Measurements from ENCODE around the gene PPP1CA.

PPP1CA gene

GRCh38 chr11:67390947-67391303 lies 10.7 kb downstream of the PPP1CA start:
- Histone ChIP-seq H3K4me1 (ENCODE audit: control insufficient read depth, insufficient read depth, low read depth, low read length) (peaks cover 15% of the 10 kb centered on the region), H3K79me1 (replicated peaks; ENCODE audit: low read length, poor library complexity, severe bottlenecking) (peaks cover 20% of the 10 kb centered on the region)

GRCh38 chr11:67389477-67389876 lies 12.2 kb downstream of the PPP1CA start:
- Histone ChIP-seq H2BK15ac (ENCODE audit: low read depth, poor library complexity, severe bottlenecking) (no peak overlapping the region), H3K4me3 (ENCODE audit: insufficient read depth in 1 of 2, low read depth in 1 of 2, low read length in 2 of 2) (no peak overlapping the region), H3K4me2 (ENCODE audit: low read length, poor library complexity, severe bottlenecking) (no peak overlapping the region), H3K23ac (ENCODE audit: low read length in 2 of 2) (no peak overlapping the region), H3K18ac (ENCODE audit: low read depth in 1 of 2, low read length in 2 of 2) (no peak overlapping the region), H4K91ac (ENCODE audit: low read length) (no peak overlapping the region), H2BK12ac (ENCODE audit: low read length in 2 of 2) (peak overlapping the region in 1 of 2 experiments; percentile 51), H3K4me1 (ENCODE audit: control insufficient read depth, insufficient read depth, low read depth, low read length) (peaks cover 22% of the 10 kb centered on the region), H3K27me3 (ENCODE audit: control insufficient read depth in 1 of 2, insufficient read depth in 1 of 2, low read length in 2 of 2) (peaks cover 0 to 11% of the 10 kb centered on the region in 2 experiments), H2AFZ (ENCODE audit: low read depth, low read length) (no peak overlapping the region), H3K27ac (ENCODE audit: low read length, poor library complexity, severe bottlenecking) (no peak overlapping the region), H3K36me3 (ENCODE audit: control insufficient read depth in 1 of 2, insufficient read depth in 2 of 2, low read depth in 1 of 2, low read length in 2 of 2) (peaks cover 2 to 12% of the 10 kb centered on the region in 2 experiments), H3K79me1 (replicated peaks; ENCODE audit: low read length, poor library complexity, severe bottlenecking) (peaks cover 20% of the 10 kb centered on the region), H3K14ac (ENCODE audit: low read length in 2 of 2) (no peak overlapping the region), H2BK5ac (ENCODE audit: low read depth, low read length, poor library complexity, severe bottlenecking) (no peak overlapping the region), H3K9me3 (ENCODE audit: control insufficient read depth, low read length) (no peaks in the 10 kb centered on the region), H2BK120ac (ENCODE audit: low read depth, low read length) (no peak overlapping the region), H4K8ac (ENCODE audit: low read length) (no peak overlapping the region), H3K9ac (ENCODE audit: low read length) (no peak overlapping the region), H2AK5ac (ENCODE audit: low read length, severe bottlenecking) (no peak overlapping the region), H3K4ac (ENCODE audit: low read depth in 1 of 2, low read length in 2 of 2) (no peak overlapping the region)
- 74% methylated on average over 6 of the region's 6 CpGs for WGBS
- DNase-seq: peak; percentile 40

More at GRCh38 chr11:67390947-67391303, 10.7 kb downstream of the PPP1CA start:
- H2AFZ ChIP-seq (ENCODE audit: low read depth, low read length): no peak overlapping the region
- peak overlapping the region in 1 of 2 experiments; percentile 69 for H3K18ac ChIP-seq (ENCODE audit: low read depth in 1 of 2, low read length in 2 of 2)
- no peak overlapping the region for H4K91ac ChIP-seq (ENCODE audit: low read length)
- peak overlapping the region; percentile 51 for H3K27ac ChIP-seq (ENCODE audit: low read length, poor library complexity, severe bottlenecking)
- WGBS: 17% methylated on average over 12 of the region's 15 CpGs
- H2BK120ac ChIP-seq (ENCODE audit: low read depth, low read length): no peak overlapping the region
- no peak overlapping the region for H2AK5ac ChIP-seq (ENCODE audit: low read length, severe bottlenecking)
- no peak overlapping the region for H2BK12ac ChIP-seq (ENCODE audit: low read length in 2 of 2)
- no peaks in the 10 kb centered on the region for H3K9me3 ChIP-seq (ENCODE audit: control insufficient read depth, low read length)
- H4K8ac ChIP-seq (ENCODE audit: low read length): no peak overlapping the region
- H3K4me3 ChIP-seq (ENCODE audit: insufficient read depth in 1 of 2, low read depth in 1 of 2, low read length in 2 of 2): peak overlapping the region; percentile 87 to 91
- H3K4me2 ChIP-seq (ENCODE audit: low read length, poor library complexity, severe bottlenecking): peak overlapping the region; percentile 74
- no peak overlapping the region for H3K14ac ChIP-seq (ENCODE audit: low read length in 2 of 2)
- no peak overlapping the region for H3K23ac ChIP-seq (ENCODE audit: low read length in 2 of 2)
- no peak overlapping the region for H2BK15ac ChIP-seq (ENCODE audit: low read depth, poor library complexity, severe bottlenecking)
- H3K27me3 ChIP-seq (ENCODE audit: control insufficient read depth in 1 of 2, insufficient read depth in 1 of 2, low read length in 2 of 2): peaks cover 0 to 11% of the 10 kb centered on the region in 2 experiments
- no peak for DNase-seq
- peaks cover 10 to 20% of the 10 kb centered on the region in 2 experiments for H3K36me3 ChIP-seq (ENCODE audit: control insufficient read depth in 1 of 2, insufficient read depth in 2 of 2, low read depth in 1 of 2, low read length in 2 of 2)
- peak overlapping the region in 1 of 2 experiments; percentile 62 for H3K4ac ChIP-seq (ENCODE audit: low read depth in 1 of 2, low read length in 2 of 2)
- H2BK5ac ChIP-seq (ENCODE audit: low read depth, low read length, poor library complexity, severe bottlenecking): no peak overlapping the region
- peak overlapping the region; percentile 90 for H3K9ac ChIP-seq (ENCODE audit: low read length)

GRCh38 chr11:67387518-67387917 lies 14.1 kb downstream of the PPP1CA start:
- Histone ChIP-seq H3K18ac (ENCODE audit: low read depth in 1 of 2, low read length in 2 of 2) (no peak overlapping the region), H3K9ac (ENCODE audit: low read length) (no peak overlapping the region), H2AK5ac (ENCODE audit: low read length, severe bottlenecking) (no peak overlapping the region), H3K27me3 (ENCODE audit: control insufficient read depth in 1 of 2, insufficient read depth in 1 of 2, low read length in 2 of 2) (peaks cover 0 to 11% of the 10 kb centered on the region in 2 experiments), H3K4ac (ENCODE audit: low read depth in 1 of 2, low read length in 2 of 2) (no peak overlapping the region), H3K4me3 (ENCODE audit: insufficient read depth in 1 of 2, low read depth in 1 of 2, low read length in 2 of 2) (no peak overlapping the region), H3K23ac (ENCODE audit: low read length in 2 of 2) (no peak overlapping the region), H3K14ac (ENCODE audit: low read length in 2 of 2) (no peak overlapping the region), H3K4me2 (ENCODE audit: low read length, poor library complexity, severe bottlenecking) (no peak overlapping the region), H3K9me3 (ENCODE audit: control insufficient read depth, low read length) (no peaks in the 10 kb centered on the region), H4K91ac (ENCODE audit: low read length) (no peak overlapping the region), H2AFZ (ENCODE audit: low read depth, low read length) (no peak overlapping the region), H3K4me1 (ENCODE audit: control insufficient read depth, insufficient read depth, low read depth, low read length) (peaks cover 17% of the 10 kb centered on the region), H3K79me1 (replicated peaks; ENCODE audit: low read length, poor library complexity, severe bottlenecking) (peaks cover 9% of the 10 kb centered on the region), H3K27ac (ENCODE audit: low read length, poor library complexity, severe bottlenecking) (no peak overlapping the region), H3K36me3 (ENCODE audit: control insufficient read depth in 1 of 2, insufficient read depth in 2 of 2, low read depth in 1 of 2, low read length in 2 of 2) (no peaks in the 10 kb centered on the region), H2BK5ac (ENCODE audit: low read depth, low read length, poor library complexity, severe bottlenecking) (no peak overlapping the region), H2BK120ac (ENCODE audit: low read depth, low read length) (no peak overlapping the region), H4K8ac (ENCODE audit: low read length) (no peak overlapping the region), H2BK12ac (ENCODE audit: low read length in 2 of 2) (no peak overlapping the region), H2BK15ac (ENCODE audit: low read depth, poor library complexity, severe bottlenecking) (no peak overlapping the region)
- no peak for DNase-seq
- 56% methylated on average over 5 of the region's 6 CpGs for WGBS

GRCh38 chr11:67387069-67387468 lies 14.6 kb downstream of the PPP1CA start:
- WGBS: 49% methylated on average over 9 of the region's 9 CpGs
- Histone ChIP-seq H3K18ac (ENCODE audit: low read depth in 1 of 2, low read length in 2 of 2) (no peak overlapping the region), H3K79me1 (replicated peaks; ENCODE audit: low read length, poor library complexity, severe bottlenecking) (peaks cover 5% of the 10 kb centered on the region), H3K4me1 (ENCODE audit: control insufficient read depth, insufficient read depth, low read depth, low read length) (peaks cover 17% of the 10 kb centered on the region), H2AFZ (ENCODE audit: low read depth, low read length) (no peak overlapping the region), H2BK12ac (ENCODE audit: low read length in 2 of 2) (no peak overlapping the region), H3K23ac (ENCODE audit: low read length in 2 of 2) (no peak overlapping the region), H3K9me3 (ENCODE audit: control insufficient read depth, low read length) (no peaks in the 10 kb centered on the region), H2AK5ac (ENCODE audit: low read length, severe bottlenecking) (no peak overlapping the region), H3K27me3 (ENCODE audit: control insufficient read depth in 1 of 2, insufficient read depth in 1 of 2, low read length in 2 of 2) (peaks cover 0 to 11% of the 10 kb centered on the region in 2 experiments), H3K14ac (ENCODE audit: low read length in 2 of 2) (no peak overlapping the region), H4K91ac (ENCODE audit: low read length) (no peak overlapping the region), H4K8ac (ENCODE audit: low read length) (no peak overlapping the region), H3K36me3 (ENCODE audit: control insufficient read depth in 1 of 2, insufficient read depth in 2 of 2, low read depth in 1 of 2, low read length in 2 of 2) (no peaks in the 10 kb centered on the region), H3K4me3 (ENCODE audit: insufficient read depth in 1 of 2, low read depth in 1 of 2, low read length in 2 of 2) (no peak overlapping the region), H3K27ac (ENCODE audit: low read length, poor library complexity, severe bottlenecking) (no peak overlapping the region), H2BK5ac (ENCODE audit: low read depth, low read length, poor library complexity, severe bottlenecking) (no peak overlapping the region), H2BK120ac (ENCODE audit: low read depth, low read length) (no peak overlapping the region), H2BK15ac (ENCODE audit: low read depth, poor library complexity, severe bottlenecking) (no peak overlapping the region), H3K4me2 (ENCODE audit: low read length, poor library complexity, severe bottlenecking) (no peak overlapping the region), H3K9ac (ENCODE audit: low read length) (no peak overlapping the region), H3K4ac (ENCODE audit: low read depth in 1 of 2, low read length in 2 of 2) (no peak overlapping the region)
- no peak for DNase-seq

Measured in mesenchymal stem cell (in vitro differentiated cells and primary cell).